GM21825 (cell line): ENCODE results near the gene GOSR2.
"Not testable (repeated sequence)": the region's sequence is repeated elsewhere in the genome, so short reads cannot be mapped to it uniquely, and the experiment has no call there.

Source experiments
- ATAC-seq: cut with Tn5 transposase; IDR thresholded peaks from one replicate; pipeline ENCODE4 v1.9.1; 2021; ENCODE audit warnings: mild to moderate bottlenecking, moderate library complexity; ENCODE audit not compliant: unreplicated experiment

GOSR2 gene

GRCh38 chr17:46984892-46985291, 61.9 kb downstream of the GOSR2 start:
- ATAC-seq = no peak

GRCh38 chr17:46986366-46986765, 63.4 kb downstream of the GOSR2 start:
- ATAC-seq = no peak

GRCh38 chr17:46987927-46988326, 65.0 kb downstream of the GOSR2 start:
- ATAC-seq = not testable (repeated sequence)

DNA sequence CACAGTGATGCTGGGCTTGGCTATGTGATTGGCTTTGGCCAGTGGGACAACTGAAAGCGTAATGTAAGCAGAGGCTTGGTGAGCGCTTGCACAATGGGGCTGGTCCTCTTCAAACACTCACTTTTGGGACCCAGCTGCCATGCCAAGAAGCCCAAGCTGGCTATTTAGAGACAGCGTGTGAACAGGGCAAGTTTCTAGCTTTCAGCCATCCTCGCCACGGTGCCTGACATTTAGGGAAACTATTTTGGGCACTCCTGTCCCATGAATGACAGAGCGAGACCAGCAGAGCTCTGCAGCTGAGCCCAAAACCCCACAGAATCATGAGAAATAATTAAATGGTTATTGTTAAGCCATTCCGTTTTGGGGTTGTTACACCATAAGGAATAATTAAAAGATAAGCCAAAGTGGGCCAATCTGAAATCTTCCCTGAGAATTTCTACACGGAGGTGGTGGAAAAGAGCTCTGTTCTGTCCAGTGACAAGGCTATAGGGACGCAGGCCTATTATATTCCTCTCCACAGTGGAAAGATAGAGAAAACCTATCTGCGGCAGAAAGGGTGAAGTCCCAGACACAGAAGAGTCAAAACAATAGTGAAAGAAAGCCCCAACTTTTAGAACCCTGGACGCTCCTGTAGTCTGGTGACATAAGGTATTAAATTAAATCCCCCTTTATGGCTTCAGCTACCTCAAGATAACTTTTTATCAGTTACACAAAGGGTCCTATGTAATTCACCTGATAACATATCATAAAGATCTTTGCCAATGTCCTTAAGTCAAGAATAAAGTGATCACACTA, 66.9 kb downstream of the GOSR2 start:
- ATAC-seq = no peak

DNA sequence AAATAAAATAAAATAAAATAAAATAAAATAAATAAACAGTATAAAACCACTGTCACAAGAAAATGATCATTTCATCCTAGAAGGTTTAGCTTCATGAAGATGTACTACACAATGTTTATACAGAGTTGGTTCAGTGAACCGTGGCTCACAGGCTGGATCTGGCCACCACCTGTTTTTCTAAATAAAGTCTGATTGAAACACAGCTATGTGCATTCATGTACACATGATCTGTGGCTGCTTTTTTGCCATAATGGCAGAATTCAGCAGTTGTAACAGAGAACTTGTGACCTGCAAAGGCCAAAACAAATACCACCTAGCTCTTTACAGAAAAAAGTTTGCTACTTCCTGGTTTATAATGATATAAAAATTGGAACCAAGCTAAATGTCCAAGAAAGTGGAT, 68.7 kb downstream of the GOSR2 start:
- no peak for ATAC-seq
